Retinal pigment epithelial cell (primary cell): ENCODE results near the gene RAD21L1.

ENCODE experiments used
- DNase-seq: peaks from one replicate; pipeline ENCODE4 v3.0.0-alpha.2; 2010; ENCODE audit warnings: low read depth
- H3K4me3 ChIP-seq: 2 replicates; pipeline ENCODE4 v1.5.1; 2011; ENCODE audit warnings: mild to moderate bottlenecking, low read length, control low read depth, moderate library complexity
- TF ChIP-seq, protein P1 (sequence below): conservative IDR thresholded peaks from 2 replicates; pipeline ENCODE4 v1.5.1; 2011; ENCODE audit warnings: low read depth, low read length, control low read depth, inconsistent platforms

RAD21L1 gene

GRCh38 chr20:1265226-1265915 lies 39.5 kb downstream of the RAD21L1 start:
- TF ChIP-seq, protein P1, sequence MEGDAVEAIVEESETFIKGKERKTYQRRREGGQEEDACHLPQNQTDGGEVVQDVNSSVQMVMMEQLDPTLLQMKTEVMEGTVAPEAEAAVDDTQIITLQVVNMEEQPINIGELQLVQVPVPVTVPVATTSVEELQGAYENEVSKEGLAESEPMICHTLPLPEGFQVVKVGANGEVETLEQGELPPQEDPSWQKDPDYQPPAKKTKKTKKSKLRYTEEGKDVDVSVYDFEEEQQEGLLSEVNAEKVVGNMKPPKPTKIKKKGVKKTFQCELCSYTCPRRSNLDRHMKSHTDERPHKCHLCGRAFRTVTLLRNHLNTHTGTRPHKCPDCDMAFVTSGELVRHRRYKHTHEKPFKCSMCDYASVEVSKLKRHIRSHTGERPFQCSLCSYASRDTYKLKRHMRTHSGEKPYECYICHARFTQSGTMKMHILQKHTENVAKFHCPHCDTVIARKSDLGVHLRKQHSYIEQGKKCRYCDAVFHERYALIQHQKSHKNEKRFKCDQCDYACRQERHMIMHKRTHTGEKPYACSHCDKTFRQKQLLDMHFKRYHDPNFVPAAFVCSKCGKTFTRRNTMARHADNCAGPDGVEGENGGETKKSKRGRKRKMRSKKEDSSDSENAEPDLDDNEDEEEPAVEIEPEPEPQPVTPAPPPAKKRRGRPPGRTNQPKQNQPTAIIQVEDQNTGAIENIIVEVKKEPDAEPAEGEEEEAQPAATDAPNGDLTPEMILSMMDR: no peak
- H3K4me3 ChIP-seq: peak overlapping the region; percentile 62

DNA sequence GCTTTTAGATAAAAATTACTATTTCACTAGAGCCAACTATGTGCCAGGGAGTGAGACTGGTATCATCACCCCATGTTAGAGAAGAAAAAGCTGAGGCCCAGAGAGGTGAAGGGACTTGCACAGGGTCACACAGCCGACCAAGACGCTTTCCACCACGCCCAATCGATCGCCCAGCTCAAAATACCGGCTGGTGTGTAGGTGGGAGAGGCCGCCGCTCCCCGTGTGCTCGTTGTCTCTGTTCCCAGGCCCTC lies 40.0 kb downstream of the RAD21L1 start:
- DNase-seq: no peak
- peak overlapping the region; percentile 62 for H3K4me3 ChIP-seq
- TF ChIP-seq, protein P1: no peak

More at GRCh38 chr20:1265226-1265915, 39.5 kb downstream of the RAD21L1 start:
- DNase-seq: no peak

DNA sequence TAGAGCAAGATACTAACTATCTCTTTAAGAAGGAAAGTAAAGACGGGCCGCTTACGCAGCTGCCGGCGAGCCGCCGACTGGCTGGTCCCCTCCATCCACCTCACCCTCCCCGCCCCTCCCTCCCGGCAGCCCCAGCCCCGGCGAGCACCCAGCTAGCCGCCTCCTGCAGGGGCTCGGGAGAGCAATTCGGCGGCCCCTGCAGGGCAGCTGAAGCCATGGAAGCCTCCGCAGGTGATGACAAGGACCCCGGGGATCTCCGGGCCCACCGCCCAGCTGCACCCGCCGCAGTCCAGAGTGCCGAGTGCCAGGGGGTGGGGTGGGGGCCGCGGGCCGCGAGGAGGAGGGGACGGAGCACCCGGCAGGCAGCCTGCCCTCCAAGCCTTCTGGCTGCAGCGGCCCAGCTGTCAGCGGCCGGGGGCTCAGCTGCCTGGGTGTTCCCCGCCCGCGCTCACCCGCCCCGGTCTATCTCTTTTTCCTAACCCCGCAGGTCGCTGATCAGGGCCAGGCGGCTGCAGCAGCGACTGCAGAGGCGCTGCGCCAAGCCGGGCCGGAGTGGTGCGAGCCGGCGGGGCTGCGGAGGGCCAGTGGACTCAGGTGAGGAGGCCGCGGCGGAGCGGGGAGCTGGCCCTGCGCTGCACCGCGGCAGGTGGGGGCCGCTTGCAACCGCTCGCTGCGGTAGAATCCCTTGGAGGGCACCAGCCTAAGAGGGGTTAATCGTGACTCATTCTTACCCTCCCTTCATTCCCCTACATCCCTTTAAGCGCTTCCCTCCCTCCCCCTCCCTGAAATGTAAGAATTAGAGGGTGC lies 40.5 kb downstream of the RAD21L1 start, which contains the start of gene SNPH:
SNPH (plus strand) TSS at position 128 of the 807 bp plus-strand sequence. CDS start 29,946 bp downstream, outside the sequence.
- H3K4me3 ChIP-seq: peak within 1 kb of the TSS; percentile 62
- TF ChIP-seq, protein P1: no peak
- DNase-seq: peak; percentile 12

GRCh38 chr20:1267161-1267560 lies 41.3 kb downstream of the RAD21L1 start:
- TF ChIP-seq, protein P1: no peak
- DNase-seq: no peak
- H3K4me3 ChIP-seq: peak overlapping the region; percentile 62

DNA sequence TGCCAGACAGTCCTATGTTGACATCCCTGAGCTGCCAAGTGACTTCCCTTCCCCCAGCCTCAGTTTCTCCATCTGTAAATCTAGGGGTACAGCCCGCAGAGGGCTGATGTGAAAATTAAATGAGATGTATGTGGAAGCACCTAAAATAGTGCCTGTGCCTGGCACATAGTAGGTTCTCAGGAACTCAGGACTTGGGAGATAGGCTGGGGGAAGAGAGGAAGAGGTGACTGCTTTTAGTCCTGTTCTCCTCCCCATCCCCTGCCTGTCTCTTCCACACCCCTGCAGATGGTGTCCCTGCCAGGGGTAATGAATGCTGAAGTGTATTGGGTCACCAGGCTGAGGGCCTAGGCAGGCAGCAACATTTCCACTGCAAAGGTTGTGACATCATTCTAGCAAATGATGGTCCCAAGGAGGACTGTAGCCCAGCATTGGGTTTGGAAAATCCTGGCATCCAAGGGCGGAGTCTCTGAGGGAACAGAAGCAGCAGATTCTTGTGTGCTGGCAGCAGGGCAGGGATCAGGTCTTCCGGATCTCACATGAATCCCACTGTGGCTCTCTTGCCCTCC lies 42.0 kb downstream of the RAD21L1 start:
- no peak overlapping the region for H3K4me3 ChIP-seq
- DNase-seq: no peak
- TF ChIP-seq, protein P1: no peak

DNA sequence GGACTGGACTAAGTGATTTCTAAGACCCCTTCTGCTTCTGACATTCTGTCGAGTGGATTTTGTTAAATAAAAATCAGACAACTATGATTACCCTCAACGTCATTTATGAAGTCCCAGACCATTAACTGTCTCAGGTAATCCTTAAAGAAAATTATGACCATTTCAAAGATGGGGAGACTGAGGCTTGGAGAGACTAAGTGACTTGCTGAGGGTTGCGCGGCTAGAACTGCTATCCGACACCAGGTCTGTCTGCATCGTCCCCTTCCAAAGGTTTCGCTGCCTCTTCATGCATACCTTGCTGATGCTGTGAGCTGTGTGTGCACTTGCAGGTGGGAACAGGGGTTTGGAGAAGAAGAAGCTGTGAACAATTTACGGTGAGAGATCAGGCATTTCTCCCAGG lies 43.4 kb downstream of the RAD21L1 start:
- no peak overlapping the region for H3K4me3 ChIP-seq
- no peak for DNase-seq
- TF ChIP-seq, protein P1: no peak
